HG03045 (cell line): ENCODE data around the gene ARID5A.
"Not testable (repeated sequence)": the region's sequence is repeated elsewhere in the genome, so short reads cannot be mapped to it uniquely, and the experiment has no call there.

Source experiments
- ATAC-seq: cut with Tn5 transposase; IDR thresholded peaks from one replicate; pipeline ENCODE4 v1.9.1; 2021; ENCODE audit warnings: mild to moderate bottlenecking, moderate library complexity; ENCODE audit not compliant: unreplicated experiment

Gene ARID5A, protein sequence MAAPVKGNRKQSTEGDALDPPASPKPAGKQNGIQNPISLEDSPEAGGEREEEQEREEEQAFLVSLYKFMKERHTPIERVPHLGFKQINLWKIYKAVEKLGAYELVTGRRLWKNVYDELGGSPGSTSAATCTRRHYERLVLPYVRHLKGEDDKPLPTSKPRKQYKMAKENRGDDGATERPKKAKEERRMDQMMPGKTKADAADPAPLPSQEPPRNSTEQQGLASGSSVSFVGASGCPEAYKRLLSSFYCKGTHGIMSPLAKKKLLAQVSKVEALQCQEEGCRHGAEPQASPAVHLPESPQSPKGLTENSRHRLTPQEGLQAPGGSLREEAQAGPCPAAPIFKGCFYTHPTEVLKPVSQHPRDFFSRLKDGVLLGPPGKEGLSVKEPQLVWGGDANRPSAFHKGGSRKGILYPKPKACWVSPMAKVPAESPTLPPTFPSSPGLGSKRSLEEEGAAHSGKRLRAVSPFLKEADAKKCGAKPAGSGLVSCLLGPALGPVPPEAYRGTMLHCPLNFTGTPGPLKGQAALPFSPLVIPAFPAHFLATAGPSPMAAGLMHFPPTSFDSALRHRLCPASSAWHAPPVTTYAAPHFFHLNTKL

DNA sequence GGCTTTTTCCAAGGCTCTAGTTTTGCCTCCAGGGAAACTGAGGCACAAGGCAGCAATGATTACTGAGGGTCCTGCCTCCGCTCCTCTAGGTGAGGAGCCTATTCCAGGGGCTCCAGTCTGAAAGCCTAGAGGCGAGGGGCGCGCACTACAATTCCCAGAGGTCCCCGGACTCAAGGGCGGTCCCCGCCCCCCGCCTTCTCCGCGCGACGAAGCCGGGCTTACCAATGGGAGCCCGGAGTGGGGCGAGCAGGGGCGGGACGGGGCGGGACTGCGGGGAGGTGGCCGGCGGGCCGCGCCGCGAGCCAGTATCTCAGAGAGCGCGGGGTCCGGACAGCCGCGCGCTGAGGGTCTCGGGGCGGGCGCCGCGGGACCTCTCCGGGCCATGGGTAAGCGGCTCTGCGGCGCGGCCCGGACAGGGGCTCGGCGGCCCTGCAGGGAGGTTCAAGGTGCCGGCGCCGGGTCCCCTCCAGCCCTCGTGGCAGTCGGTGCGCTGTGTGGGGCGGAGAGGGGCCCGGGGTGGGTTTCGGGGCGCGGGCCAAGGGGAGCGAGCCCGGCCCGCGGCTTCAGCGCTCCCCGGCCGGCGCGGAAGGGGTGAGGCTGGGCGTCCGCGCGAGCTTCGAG is at the start of gene ARID5A:
Gene ARID5A (plus strand): TSS at position 308 of the 621 bp plus-strand sequence. CDS start 75 bp downstream, at position 383.
- peak; percentile 58 for ATAC-seq

DNA sequence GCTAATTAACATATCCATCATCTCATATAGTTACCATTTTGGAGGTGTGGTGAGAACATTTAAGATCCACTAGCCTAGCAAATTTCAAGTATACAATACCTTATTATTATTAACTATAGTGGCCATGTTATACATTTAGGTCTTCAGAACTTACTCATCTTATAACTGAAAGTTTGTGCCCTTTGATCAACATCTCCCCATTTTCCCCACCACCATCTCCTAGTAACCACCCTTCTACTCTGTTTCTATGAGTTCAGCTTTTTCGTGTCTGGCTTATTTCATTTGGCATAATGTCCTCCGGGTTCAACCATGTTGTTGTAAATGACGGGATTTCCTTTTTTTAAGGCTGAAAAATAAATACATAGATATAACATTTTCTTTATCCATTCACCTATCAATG is 47.3 kb upstream of the ARID5A start:
- no peak for ATAC-seq

DNA sequence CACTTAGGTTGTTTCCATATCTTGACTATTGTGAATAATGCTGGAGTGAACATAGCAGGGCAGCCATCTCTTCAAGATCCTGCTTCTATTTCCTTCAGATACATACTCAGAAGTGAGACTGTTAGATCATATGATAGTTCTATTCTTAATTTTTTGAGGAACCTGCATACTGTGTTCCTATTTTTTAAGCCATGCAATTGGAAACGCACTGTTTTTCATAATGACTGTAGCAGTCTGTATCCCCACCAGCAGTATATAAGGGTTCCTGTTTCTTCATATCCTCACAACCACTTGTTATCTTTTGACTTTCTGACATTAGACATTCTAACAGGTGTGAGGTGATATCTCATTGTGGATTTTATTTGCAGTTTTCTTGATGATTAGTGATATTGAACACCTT is 46.9 kb upstream of the ARID5A start:
- no peak for ATAC-seq

DNA sequence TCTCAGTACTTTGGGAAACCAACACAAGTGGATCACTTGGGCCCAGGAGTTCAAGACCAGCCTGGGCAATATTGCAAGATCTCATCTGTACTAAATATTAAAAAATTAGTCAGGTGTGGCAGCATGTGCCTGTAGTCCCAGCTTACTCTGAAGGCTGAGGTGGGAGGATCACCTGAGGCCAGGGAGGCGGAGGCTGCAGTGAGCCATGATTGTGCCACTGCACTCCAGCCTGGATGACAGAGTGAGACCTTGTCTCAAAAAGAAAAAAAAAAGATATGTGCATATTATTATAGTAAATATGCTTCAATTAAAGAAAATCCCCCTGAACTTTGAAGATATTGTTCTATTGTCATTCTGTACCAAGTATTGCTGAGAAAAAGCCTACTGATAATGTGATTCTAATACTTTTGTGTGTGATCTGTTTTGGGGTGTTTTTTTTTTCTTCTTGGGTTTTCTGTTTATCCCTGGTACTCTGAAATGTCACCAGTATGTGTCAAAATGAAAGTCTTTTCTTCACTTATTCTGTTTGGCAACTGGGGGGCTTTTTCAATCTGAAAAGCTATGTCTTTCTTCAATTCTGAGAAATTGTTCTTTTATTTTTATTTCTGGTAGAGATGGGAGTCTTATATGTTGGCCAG is 44.6 kb upstream of the ARID5A start:
- no peak for ATAC-seq

DNA sequence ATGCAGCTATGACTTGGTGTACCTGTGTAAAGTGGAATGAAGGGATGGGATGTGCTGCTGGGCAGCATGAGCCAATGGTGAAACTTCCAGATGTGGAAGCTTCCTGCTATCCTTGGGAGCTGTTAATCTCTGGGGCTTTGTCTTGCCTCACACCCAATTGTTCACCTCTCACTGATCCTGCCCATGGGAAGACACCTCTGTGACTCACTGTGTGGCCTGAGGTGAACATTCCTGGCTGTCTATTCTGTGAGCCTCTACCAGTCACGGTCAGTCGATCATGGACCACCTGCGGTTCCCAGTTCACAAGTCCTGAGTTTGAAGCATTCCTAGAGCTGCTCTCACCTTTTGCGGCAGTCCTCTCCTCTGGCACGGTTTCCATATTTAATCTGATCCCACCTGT is 43.5 kb upstream of the ARID5A start:
- ATAC-seq: no peak

DNA sequence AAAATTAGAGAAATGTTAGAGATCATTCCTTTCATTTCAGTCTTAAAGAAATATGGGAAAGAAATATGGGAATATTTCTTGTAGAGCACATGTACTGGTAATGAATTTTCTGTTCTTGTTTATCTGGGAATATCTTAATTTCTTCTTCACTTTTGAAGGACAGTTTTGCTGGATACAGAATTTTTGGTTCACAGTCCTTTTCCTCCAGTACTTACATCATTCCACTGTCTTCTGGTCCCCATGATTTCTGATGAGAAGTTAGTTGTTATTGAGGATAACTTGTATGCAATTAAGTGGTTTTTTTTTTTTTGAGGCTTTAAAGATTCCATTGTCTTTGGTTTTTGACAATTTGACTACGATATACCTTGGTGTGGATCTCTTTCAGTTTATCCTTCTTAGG is 42.4 kb upstream of the ARID5A start:
- ATAC-seq: no peak

DNA sequence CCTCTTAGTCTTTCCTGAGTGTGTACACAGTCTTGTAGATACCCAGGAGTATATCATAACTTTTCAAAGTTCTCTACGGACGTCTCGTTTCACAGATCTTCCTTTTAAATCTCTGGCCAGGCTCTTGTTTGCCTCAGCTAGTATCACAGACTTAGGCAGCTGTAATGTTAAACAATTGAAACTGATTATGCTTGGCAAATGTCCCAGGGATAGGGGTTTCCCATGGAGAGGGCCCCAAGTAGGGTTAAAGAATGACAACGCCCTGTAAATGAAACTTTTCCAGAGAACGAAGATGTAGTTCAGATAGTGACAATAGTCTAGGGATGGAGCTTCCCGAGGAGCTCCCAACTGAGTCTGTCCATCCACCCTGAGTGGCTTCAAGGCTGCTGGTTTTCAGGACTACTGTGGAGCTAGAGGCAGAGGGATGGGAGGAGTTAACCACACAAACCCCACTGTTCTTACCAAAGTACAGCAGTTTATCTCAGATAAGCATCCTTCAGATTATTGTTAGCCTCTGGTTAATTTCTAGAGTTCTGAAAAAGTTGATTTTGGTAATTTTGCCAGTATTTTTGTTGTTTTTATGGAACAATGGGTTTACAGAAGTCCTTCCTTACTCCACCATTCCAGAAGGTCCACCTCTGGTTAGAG is 40.4 kb upstream of the ARID5A start:
- ATAC-seq: no peak

DNA sequence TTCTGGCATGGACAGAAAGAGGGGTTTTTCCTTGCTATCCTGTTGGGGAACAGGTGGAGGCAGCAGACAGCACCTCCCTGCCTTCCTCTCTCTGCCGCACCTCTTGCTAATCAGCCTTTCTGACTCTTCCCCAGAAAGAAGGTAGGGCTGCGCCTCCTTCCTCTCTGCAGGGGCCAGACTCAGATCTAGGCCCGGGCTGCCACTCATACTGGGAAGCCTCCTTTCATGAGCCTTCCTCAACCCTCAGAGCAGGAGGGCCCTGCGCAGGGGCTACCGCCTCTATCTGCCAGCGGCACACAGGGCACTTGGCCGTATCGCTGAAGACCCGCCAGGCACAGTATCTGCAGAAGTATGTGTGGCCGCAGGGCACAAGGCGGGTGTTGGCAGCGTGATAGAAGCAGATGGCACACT is 38.5 kb upstream of the ARID5A start:
- no peak for ATAC-seq

DNA sequence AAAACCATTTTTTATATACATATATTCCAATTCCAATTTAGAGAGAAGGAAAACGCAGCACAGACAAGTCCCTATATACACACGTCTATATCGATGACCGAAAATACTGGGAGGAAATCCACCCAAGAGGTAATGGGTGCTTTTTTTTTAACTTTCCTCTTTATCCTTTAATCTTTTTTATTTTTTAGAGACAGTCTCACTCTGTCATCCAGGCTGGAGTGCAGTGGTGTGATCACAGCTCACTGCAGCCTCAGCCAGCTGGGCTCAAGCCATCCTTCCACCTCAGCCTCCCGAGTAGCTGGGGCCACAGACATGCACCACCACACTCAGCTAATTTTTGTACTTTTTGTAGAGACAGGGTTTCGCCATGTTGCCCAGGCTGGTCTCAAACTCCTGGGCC is 37.9 kb upstream of the ARID5A start:
- not testable (repeated sequence) for ATAC-seq

DNA sequence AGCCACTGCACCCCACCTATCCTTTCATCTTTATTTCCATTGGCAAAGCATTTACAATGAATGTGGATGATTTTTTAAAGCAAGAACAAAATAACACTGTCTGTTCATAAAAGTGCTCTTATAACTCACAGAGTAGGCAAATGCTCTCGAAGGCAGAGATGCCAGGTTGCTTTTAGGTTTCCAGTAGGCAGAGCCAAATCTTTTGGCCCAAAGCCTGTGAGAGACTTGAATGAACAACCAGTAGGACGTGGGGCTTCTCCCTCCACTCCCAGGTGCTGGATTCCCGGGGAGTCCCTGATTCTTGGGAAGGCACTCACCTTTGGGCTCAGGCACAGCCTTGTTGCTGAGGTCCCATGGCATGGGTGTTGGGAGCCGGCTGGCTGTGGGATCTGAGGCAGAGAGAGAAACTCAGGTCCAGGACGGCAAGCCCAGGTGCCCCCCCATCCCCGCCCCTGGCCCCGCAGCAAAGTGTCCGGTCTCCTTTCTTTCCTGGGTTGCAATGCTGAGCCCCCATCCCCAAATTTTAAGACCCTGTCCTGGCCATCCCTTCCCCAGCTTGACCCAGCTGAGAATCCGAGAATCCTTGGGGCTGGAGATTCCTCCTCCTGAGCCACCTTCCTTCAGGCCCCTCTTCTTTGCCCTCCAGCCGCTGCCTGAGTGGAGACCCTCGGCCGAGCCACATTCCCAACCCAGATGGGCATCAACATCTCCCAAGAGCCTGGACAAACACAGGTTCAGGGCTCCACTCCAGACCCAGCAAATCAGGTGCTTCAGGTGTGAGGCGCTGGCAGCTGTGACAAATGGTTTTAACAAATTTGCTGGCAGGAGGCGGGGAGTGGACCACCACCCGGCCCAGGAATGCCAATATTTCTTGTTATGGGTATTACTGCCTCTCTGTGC is 37.2 kb upstream of the ARID5A start:
- ATAC-seq: no peak

DNA sequence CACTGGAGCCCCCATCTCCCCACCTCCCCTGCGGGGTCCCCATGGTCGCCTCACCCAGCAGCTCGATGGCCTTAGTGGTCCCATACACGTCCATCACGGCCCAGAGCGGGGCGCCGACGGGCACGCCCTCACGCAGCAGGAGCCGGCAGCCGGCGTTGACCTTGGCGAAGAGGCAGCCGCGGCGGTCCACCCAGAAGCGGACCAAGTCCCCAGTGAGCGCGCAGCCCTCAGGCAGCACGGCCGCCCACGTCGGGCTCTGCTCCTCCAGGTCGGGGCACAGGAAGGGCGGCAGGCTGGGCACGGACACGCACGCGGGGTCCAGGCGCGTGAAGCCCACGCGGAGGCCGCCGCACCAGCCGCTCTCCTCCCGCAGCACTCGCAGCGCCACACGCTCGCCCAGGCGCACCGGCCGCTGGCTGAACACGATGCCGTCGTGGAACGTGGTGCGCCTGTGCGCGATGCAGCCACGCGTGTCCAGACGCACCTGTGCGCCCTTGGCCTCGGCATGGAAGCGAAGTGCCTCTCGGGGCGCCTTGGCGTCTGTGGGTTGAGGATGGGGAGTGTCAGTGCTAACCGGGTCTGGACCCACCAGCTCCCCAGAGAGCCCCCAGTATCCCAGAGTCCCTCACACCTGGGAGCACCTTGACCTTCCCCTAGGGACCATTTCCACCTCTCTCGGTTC is 36.0 kb upstream of the ARID5A start:
- no peak for ATAC-seq

DNA sequence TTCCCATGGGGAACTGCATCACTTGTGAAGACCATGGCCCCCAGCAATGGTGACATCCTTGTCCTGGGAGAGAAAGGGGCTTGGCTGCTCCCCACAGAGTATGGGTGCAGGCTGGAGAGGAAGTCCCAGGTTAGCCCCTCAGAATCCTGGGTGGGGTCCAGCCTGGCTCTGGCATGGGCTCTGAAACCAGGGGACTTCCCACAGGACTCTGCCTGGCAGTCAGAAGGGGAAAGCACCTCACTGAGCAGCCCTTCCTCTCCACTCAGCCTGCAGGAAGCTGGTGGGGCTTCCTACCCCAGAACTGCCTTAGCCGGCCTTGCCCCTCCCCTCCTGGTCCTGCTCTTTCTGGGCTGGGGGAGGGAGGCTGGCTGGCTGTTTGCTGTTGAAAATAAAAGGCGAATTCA is 35.1 kb upstream of the ARID5A start:
- peak; percentile 42 for ATAC-seq

DNA sequence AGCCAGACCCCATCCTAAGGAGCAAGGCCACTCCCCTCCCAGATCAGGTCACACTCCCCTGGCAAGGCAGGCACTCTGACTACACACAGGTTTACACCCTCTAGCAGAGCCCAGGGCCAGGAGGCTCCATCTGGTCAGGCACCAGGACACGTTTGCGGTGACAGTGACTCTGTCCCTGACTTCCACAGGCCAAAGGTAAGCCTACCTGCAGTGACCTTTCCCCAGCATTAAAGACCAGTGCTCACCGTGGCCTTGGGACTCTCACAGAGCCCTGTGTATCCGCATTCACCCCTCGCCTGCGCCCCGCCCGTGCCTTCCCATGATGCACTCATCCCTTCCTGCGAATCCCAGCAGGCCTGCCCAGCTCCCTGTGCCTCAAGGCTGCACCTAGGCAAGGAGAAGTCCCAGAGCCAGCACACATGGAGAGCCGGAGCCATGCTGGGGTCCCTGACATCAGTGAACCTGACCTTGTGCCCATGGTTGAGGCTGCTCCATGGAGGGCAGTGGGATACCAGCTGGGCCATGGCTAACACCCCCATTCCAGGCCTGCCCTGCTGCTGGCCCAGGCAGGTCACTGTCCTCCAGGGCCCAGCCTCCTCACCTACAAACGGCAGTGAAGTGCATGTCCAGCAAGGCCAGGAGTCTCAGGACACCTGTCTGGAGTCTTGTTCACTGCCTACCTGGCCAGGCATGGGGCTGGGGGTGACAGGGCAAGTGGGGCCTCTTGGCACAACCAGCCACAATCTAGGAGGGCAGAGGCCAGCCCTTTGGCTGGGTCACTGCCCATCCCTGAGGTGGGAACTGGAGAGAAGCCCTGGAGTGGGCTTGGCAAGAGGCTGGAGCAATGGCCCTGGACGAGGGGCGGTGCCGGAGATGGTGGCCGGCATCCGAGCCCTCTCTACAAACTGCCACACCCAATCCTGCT is 34.4 kb upstream of the ARID5A start:
- ATAC-seq: no peak

DNA sequence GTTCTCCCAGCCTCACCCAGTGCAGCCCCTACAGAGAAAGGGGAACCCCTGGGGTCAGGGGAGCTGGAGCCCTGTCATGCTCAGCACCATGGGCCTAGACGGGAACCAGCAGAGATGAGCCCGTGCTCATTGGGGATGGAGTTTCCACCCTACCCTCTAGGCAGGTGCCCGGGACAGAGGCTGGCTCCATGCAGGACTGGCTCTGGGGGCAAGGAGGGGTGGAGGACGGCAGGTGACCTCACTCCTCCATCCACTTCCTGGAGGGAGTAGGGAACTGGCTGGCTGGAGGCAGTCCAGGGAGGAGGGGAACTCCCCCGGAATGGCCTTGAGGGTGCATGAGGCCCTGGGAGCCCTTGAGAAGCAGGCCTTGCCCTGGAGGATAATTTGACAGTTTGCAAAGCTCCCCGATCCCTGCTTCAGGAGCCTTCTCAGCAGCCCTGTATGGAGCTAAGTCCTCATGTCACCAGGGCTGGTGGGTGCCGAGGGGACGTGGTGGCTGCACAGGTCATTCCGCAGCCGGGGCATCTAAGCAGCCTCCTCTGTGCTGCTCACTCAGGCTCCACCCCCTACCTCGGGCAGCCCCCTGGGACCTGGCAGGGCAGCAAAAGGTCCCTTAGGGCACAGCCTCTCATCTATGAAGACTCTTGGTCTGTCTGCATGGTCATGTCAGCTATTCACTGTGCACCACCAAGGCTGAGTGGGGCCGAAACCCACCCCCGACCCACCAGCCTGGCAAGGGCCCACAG is 33.5 kb upstream of the ARID5A start:
- no peak for ATAC-seq

DNA sequence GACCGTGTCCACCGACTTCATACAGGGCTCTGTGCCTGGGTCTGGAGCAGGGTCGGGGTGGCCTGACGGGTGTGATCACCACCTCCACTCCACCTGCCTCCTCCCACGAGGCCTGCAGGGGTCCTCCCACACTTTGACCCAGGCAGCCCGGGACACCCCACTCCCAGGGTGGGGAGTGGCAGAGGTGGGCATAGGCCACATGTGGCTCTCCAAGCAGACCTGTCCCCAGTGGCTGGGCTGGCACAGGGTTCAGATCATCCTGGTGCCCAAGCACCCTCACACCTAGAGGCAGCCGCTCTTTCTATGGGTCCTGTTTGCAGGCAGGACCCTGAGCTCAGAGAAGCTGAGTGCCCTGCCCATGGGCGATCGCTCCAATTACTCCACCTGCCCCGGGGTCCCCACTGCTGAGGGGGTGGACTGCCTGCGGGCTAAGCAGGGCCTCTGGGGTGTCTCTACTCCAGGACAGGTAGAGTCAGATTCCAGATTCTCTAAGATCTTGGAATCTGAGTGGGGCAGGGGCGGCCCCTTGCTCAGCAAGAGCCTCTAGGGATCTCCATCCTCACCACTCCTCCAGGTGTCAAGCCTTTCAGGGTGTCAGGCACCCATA is 32.8 kb upstream of the ARID5A start:
- ATAC-seq: no peak

DNA sequence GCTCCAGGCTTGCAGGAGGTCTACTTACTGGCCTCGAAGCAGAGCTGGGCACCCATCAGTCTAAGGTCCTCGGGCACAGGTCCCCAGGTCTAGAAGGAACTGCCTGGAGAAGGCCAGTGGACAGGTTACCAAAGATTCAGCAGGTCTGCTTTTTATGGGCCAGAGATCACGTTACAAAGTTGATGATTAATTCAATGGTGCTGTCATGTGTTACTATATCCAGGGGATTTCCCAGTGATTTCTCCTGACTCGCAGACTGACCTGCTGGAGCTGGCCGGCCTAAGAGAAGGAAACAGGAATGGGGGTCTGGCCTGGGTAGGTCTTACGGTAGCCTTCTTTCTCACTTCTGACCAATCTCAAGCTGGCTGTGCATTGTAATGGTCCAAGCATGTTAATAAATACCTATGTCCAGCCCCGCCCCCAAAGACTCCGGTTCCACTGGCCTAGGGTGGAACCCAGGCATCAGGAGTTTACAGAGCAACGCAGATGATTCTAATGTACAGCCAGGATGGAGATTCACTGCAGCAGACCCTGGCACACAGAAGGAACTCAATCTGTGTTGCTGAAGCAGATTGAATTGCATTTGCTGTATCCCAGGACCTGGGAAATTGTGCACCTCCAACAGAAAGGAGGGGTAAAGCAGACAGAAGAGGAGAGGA is 31.2 kb upstream of the ARID5A start, which contains the start of gene NEURL3:
Gene NEURL3 (minus strand): TSS at position 127 of the 659 bp plus-strand sequence. CDS start 71 bp downstream, at position 56.
- no peak for ATAC-seq
